GM21576 (cell line): Measurements from ENCODE around the gene RCOR1.
"Not testable (repeated sequence)": the region's sequence is repeated elsewhere in the genome, so short reads cannot be mapped to it uniquely, and the experiment has no call there.

Source experiments
- ATAC-seq: cut with Tn5 transposase; IDR thresholded peaks from one replicate; pipeline ENCODE4 v1.9.1; 2021; ENCODE audit warnings: mild to moderate bottlenecking, moderate library complexity; ENCODE audit not compliant: unreplicated experiment

The RCOR1 gene

GRCh38 chr14:102739190-102739469 is 146.7 kb downstream of the RCOR1 start:
- ATAC-seq, result no peak

DNA sequence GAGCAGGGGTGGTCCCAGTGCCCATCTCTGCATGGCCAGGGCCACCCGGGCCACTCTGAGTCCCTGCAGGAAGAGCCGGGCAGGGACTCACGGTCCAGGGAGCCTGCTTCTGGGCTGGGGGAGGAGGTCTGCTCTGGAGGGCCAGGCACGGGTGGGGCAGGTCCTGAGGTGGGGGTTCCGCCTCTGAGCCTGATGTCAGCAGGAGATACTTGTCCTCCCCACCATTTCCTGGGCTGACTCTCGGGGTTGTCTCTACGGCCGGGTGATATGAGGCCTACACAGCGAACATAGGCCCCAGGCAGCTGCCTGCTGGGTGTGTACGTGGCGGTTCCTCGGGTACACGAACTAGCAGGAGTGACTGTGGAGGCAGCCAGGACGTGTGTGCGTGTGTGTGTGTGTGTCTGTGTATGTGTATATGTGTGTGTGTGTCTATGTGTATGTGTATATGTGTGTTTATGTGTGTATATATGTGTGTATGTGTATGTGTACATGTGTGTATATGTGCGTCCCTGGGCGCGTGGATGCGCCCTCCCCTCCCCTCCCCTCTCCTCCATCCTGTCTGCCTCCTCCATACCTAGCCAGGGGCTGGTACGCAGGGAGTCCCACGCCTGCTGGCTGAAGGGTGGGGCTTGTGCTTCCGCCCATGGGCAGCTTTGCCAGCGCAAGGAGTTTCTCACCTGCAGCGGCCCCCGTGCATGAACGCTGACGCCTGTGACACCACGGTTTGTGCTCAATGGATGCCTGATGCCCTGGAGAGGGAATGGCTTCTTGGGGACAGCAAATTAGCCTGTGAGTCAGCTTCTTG is 154.4 kb downstream of the RCOR1 start:
- no peak for ATAC-seq

- no peak for ATAC-seq
These were observed 156.4 kb downstream of the RCOR1 start for GRCh38 chr14:102748806-102749205.

DNA sequence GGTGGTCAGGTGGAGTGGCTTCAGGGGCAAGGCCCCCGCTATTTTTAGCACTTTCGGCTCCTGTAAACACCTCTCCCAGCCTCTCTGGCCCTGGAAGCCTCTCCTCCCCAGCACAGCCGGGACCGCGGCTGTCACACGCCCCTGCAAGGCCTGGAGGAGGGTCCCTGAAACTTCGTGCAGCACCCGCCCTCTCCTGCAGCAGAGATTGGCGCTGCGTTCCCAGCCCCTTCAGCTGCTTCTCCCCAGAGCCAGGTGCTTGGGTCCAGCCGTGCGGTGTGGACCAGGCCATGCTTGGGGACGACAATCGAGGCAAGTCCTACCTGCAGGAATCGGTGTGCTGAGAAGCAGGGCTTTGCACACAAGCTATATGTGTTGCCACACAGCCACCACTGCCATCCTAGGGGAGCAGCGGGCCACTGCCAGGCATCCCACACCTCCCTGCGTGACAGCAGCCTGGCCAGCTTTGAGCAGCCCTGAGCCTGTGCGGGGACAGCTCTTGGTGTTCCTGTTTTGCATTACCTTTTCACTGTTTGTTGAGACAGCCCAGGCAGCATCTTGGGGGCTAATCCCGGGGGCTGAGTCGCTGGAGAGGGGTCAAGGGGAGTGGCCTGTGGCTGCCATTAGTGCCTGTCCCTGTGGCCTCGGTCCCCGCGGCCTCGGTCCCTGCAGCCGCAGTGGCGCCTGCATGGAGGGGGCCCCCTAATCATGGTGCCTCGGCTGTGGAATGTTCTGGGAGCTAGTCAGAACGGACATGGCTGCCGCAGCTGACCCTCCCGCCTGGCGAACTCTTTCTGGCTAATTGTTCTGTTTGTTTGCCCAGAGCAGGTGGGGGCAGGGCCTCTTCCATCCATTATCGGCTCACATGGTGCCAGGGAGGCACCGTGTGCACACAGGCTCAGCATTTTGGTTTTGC is 157.2 kb downstream of the RCOR1 start:
- ATAC-seq, result no peak

DNA sequence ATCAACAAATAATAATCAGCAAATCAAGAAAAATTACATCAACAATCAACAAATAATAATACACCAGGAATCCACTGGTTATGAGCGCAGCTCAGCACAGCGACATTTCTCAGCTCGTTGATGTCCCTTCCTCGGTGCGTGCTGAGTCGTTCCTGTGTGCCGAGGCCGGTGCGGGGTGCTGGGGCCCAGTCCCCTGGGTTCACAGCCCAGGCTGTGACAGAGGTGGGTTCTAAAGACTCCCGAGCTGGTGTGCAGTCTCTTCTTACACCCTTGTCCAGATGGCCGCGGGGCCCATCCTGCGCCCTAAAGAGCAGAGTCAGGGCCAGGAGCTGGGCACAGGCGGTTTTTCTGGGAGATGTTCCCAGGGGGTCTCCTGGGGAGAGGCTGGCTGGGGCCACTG is 157.9 kb downstream of the RCOR1 start:
- ATAC-seq, result no peak

DNA sequence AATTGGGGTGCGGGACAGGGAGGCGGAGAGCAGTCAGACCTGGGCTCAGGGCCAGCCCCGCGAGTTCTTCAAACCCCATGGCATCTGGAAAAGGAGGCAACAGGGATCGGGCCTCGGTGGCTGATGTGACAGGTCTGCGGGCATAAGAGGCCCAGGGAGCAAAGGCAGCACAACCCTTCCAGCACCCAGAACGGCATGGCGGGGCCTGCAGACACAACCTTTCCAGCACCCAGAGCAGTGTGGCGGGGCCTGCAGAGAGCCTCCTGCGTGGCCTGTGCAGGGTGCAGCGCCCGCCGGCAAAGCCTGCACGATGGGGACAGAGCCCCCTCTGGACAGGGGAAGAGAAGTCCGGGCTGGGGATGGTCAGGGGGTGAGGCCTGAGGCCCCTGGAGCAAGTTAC is 158.6 kb downstream of the RCOR1 start:
- ATAC-seq, result no peak

- no peak for ATAC-seq
These were observed 159.9 kb downstream of the RCOR1 start for GRCh38 chr14:102752239-102752847.

DNA sequence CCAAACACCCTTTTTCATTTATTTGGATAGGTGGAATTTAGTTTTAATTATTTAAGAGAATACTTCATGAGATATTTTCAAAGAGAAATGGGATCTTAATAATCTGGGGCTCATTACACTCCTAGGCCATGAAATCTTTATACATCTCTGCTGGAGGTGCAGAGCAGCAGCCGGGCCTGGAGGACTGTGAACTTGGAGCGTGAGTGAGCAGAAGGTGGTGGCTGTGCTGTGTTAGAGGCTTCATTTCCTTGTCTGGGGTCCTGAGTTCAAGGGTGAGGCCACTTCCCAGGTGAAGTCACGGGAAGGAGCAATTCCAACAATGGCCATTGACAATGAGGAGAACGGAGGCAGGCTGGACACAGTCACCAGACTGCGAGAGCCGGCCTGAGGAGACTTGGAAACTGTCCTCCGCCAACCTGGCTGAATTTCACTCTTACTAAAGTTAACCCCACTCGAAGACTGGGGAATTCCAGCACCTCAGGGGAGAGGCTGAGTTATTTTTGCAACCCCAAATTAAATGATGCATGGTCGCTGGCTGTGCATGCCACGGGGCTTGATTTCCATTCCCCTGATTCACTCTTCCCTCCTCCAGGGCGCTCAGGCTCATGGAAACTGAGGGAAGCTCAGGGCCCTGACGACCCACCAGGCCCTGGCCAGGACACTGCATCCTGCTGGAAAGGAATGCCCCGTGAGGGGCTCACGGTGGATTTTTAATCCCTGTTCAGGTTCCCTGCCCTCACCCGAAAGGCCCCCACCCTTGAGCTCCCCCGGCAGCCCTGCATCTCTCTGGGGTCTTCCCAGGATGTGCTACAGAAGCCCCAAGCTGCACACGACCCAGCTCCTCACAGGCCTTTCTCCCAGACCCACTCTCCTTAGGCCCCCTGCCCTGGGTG is 162.2 kb downstream of the RCOR1 start:
- peak; percentile 45 for ATAC-seq

DNA sequence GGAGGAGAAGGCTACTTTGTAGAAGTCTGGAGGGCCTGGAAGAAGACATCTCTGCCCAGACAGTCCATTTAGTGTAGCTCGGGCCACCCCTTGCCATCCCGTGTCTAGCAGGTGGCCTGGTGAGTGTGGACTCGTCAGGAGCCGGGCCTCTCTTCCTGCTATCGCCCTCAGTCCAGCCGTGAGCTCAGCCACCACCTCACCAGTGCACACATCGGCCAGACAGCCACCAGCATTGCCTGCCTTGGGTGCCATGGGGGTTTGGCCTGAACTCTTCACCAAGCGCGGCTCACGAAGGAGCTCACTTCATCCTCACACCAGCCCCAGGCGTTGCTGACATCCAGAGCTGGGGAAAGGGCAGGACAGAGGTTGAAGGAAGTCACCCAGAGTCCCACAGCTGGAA is 165.2 kb downstream of the RCOR1 start:
- no peak for ATAC-seq

DNA sequence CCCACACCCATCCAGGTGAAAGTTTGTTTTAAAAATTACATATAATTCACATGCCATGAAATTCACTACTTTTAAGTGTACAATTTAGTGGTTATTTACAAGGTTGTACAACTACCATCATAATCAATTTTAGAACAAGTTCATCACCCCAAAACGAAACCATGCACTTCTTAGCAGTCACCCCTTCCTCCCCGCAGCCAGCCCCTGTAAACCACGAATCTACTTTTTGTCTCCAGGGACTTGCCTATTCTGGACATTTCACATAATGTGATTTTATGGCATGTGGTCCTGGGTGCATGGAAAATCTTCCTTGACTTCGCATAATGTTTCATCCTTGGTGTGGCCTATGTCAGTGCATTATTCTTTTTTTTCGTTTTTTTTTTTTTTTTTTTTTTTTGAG is 165.6 kb downstream of the RCOR1 start:
- no peak for ATAC-seq

DNA sequence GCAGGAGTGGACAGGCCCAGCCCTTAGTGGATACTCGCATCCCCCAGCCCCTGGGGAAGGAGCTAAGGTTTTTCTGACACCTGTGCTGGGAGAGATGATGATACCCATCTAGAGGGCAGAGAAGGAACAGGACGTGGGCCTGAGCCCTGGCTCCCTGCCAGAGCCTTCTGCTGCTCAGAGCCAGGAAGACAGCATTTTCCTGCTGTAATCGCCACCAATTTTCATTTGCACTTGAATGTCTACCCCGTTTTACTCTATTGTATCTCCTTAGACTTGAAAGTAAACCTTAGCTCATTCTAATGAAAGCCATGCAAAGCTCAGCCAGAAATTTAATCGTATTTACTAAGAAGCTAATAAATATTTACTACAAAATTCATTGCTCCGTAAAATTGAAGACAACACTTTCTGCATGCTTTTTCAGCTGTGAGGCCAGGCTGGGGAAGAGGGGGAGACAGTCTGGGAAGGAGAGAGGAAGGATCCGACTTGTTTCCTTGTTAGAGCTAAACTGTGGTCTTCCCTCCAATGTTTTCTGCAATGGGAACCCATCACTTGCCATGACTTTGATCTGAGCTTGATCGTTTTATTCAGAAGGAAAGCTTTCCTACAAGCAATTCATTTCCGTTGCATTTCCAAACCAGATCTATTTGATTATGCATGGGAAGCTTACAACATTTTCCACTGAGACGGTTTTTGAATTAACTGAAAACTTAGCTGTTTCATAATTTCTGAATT is 167.2 kb downstream of the RCOR1 start:
- no peak for ATAC-seq

DNA sequence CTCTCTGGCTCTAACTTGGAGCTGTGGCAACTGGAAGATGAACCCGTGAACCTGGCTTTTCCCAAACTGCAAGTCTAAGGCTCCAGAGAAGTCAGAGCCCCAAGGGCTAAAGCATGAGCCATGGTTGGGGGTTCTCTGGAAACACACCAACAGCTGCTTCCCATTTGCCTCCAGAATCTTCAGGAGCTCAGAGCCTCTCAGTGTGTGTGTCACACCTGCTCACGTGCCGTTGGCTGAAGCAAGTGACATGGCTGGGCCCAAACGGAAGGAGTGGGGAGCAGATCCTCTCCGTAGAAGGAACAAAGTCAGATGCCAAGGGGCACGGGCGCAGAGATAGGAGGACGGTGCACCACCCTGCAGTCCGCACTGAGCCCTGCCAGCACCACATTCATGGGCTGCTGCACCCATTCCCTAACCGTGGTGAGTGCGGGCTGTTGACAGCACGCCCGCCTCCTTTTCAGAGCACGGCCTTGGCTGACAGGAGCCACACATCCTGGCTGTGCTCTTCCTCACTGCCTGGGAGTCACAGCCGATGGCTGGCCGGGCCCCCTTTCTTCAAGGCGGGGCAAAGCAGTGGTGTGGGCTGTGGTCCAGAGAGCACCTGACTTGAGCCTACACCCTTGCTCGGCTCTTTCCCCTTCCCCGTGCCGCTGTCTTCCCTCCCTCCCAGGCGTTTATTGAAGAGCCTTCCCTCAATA is 168.2 kb downstream of the RCOR1 start:
- no peak for ATAC-seq

DNA sequence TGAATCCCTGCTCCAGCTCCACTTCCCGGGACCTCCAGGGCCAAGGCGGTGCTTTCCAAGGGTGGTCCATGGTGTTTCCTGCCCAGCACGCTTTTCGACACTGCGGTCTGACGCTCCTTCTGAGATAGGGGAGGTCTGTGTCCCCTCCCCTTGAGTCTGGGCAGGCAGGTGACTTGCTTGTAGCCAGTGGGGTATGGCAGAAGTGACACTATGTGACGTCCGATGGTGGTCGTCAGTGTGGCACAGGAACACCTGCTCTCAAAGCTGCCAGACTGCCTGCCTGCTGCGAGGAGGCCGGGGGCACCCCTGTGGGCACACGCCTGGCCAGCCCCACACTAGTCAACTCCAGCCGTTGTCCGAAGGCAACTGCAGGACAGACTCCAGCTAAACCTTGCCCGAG is 168.8 kb downstream of the RCOR1 start:
- ATAC-seq, result no peak

GRCh38 chr14:102764220-102764671 is 171.8 kb downstream of the RCOR1 start:
- peak; percentile 60 for ATAC-seq

DNA sequence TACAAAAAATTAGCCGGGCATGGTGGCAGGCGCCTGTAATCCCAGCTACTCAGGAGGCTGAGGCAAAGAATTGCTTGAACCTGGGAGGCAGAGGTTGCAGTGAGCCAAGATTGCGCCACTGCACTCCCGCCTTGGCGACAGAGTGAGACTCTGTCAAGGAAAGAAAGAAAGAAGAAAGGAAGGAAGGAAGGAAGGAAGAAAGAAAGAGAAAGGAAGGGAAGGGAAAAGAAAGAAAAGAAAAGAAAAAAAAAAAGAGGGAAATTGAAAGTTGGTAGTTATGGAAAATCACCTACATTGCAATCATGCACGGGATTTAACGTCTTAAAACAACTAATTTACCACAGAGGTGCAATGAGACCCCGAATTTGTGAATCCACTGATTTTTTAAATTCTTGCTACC is 173.3 kb downstream of the RCOR1 start:
- not testable (repeated sequence) for ATAC-seq

- ATAC-seq, result peak; percentile 63
These were observed 176.0 kb downstream of the RCOR1 start for GRCh38 chr14:102768223-102769048.

GRCh38 chr14:102769049-102769327 is 176.5 kb downstream of the RCOR1 start:
- ATAC-seq, result no peak

DNA sequence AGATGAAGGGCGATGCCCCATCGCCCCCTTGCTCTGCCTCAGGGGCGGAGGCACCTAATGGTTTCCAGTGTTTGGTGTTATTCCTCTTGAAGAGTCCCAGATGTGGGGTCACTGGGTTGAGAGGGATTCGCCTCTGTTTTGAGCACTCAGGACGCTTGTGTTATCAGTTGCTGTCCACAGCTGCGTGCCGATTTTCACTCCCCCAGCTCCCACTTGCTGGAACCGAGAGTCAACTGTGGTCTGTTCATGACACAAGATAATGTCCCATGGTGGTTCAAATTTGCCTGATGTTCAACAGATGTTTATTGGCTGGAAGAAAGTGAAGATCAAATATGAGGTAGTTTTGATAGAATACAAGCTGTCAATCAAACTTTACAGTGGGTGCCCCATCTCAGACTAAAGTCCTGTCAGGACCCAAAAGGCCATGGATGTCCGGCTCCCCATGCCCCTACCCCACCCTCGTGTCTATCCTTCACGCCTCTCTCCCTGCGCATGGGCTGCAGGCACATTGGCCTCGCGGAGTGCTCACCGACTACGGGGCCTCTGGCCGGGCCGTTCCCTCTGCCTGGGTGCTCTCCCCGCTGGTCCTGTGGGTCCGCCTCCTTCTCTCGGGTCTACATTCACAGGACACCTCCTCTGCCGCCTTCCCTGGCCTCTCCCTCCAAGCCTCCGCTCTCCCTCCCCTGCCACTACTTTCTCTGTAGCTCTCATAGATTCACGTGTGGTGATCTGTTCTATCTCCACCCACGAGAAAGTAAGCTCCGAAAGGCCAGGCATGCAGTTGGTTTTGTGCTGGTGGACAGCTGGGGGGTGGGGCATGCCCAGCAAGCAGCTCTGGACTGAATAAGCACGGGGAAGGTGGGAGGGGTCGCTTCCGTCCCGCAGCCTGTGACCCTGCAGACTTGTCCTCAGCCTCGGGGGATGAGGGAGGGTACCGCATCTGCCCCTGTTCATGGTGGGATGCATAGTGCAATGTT is 178.0 kb downstream of the RCOR1 start:
- no peak for ATAC-seq
